ENCODE data around the gene WDR90.

The WDR90 gene

GRCh38 chr16:716768-717325 lies 67.7 kb downstream of the WDR90 start:
- H2AK5ac ChIP-seq (ENCODE audit: low read depth, low read length) = peak overlapping the region; percentile 100
- H4K91ac ChIP-seq (ENCODE audit: low read depth, low read length, poor library complexity) = peak overlapping the region; percentile 0
- H2AFZ ChIP-seq (ENCODE audit: low read length) = no peak overlapping the region
- H3K27me3 ChIP-seq (ENCODE audit: control insufficient read depth in 3 of 3, insufficient read depth in 3 of 3, low read depth in 1 of 3, low read length in 3 of 3) = peaks cover 0 to 7% (median 0%) of the 10 kb centered on the region in 3 experiments
- H3K4me1 ChIP-seq (ENCODE audit: control insufficient read depth in 2 of 2, insufficient read depth in 1 of 2, low read depth in 1 of 2, low read length in 2 of 2) = peaks cover 47 to 55% of the 10 kb centered on the region in 2 donors
- DNase-seq (ENCODE audit: low spot score) = no peak
- no CpG with 5 or more reads among the region's 29 CpGs for WGBS, 2 donors (ENCODE audit: extremely low coverage in 2 of 2, insufficient read length in 2 of 2, insufficient replicate concordance in 1 of 2)
- peak overlapping the region; percentile 100 for H2BK15ac ChIP-seq (ENCODE audit: low read length)
- peak overlapping the region; percentile 83 for H3K23ac ChIP-seq (ENCODE audit: low read depth, low read length, poor library complexity)
- H3K9ac ChIP-seq (ENCODE audit: low read depth, low read length, poor library complexity) = peak overlapping the region; percentile 79
- H3K36me3 ChIP-seq (replicated peaks in 1 of 2; ENCODE audit: control insufficient read depth in 2 of 2, insufficient read depth in 2 of 2, low read length in 2 of 2) = peaks cover 11 to 28% of the 10 kb centered on the region in 2 donors
- no peaks in the 10 kb centered on the region for H3K9me3 ChIP-seq (replicated peaks in 1 of 2; ENCODE audit: control insufficient read depth in 2 of 2, insufficient read depth in 1 of 2, low read depth in 1 of 2, low read length in 2 of 2)
- H3K4me3 ChIP-seq (ENCODE audit: low read length in 2 of 2) = peak overlapping the region; percentile 62 to 96
- peak overlapping the region; percentile 97 for H3K27ac ChIP-seq (replicated peaks; ENCODE audit: low read length)
- peak overlapping the region; percentile 85 for H3K4ac ChIP-seq (ENCODE audit: low read length)
- H3K18ac ChIP-seq (ENCODE audit: low read length) = peak overlapping the region; percentile 95
- peak overlapping the region; percentile 97 for H2BK120ac ChIP-seq (ENCODE audit: low read depth, low read length)
- H3K14ac ChIP-seq (ENCODE audit: low read length) = peak overlapping the region; percentile 11
- peak overlapping the region; percentile 48 for H2BK12ac ChIP-seq (ENCODE audit: low read length)
- H3K4me2 ChIP-seq (ENCODE audit: insufficient read depth, low read length, poor library complexity, severe bottlenecking) = peak overlapping the region; percentile 99
- H4K8ac ChIP-seq (ENCODE audit: low read depth, low read length) = no peak overlapping the region
- peaks cover 38% of the 10 kb centered on the region for H3K79me1 ChIP-seq (ENCODE audit: low read depth, low read length)
- peak overlapping the region; percentile 100 for H2BK5ac ChIP-seq (ENCODE audit: low read length)
